Urinary bladder (tissue), 4 donors: ENCODE data around the gene ATP8B3. TPM values are rescaled to one million over a fixed set of nuclear protein-coding genes. Genes with fewer than 3 reads are reported as not detected.

ENCODE experiments used
- DNase-seq: peaks from one replicate; pipeline ENCODE4 v3.0.0-alpha.2; 2015; ENCODE audit errors: extremely low spot score
- H3K27ac ChIP-seq: one replicate; pipeline ENCODE4 v1.5.1; 2013; ENCODE audit warnings: low read depth, mild to moderate bottlenecking, moderate library complexity
- H3K36me3 ChIP-seq: one replicate; pipeline ENCODE4 v1.6.1; 2013; ENCODE audit warnings: mild to moderate bottlenecking, moderate library complexity; ENCODE audit not compliant: insufficient read depth
- H3K4me1 ChIP-seq: one replicate; pipeline ENCODE4 v1.6.1; 2013; ENCODE audit warnings: mild to moderate bottlenecking, moderate library complexity; ENCODE audit not compliant: insufficient read depth
- H3K4me3 ChIP-seq: one replicate; pipeline ENCODE4 v1.5.1; 2013; ENCODE audit warnings: low read depth, low read length
- WGBS: extraction: QIAGEN DNeasy Blood & Tissue Kit; methylation state at CpG from one replicate; pipeline ENCODE4 v1.1.7; 2013; 5-methylcytosine and 5-hydroxymethylcytosine counted together
- polyA plus RNA-seq: library from polyadenylated mRNA; stranded (reverse); fragments of 200-250 nt; gene quantifications from one replicate; pipeline ENCODE4 v1.2.3, GENCODE V29; 2013
- total RNA-seq: library from RNA; depleted of rRNA; stranded (reverse); fragments of >200 nt; gene quantifications from one replicate; pipeline ENCODE4 v1.2.3, GENCODE V29; 2014
- donor health status: healthy with polysubstance abuse.
- donor health status: healthy.

Gene ATP8B3
- total and polyA plus RNA-seq, 2 donors, result 1.4 to 1.6 TPM

GRCh38 chr19:1749373-1750342, 62.4 kb downstream of the ATP8B3 start:
- H3K4me3 ChIP-seq, result peak overlapping the region; percentile 16
- WGBS, result 1% methylated on average over 99 of the region's 99 CpGs
- no peaks in the 10 kb centered on the region for H3K4me1 ChIP-seq
- no peak overlapping the region for H3K27ac ChIP-seq
- no peak for DNase-seq
- no peaks in the 10 kb centered on the region for H3K36me3 ChIP-seq

GRCh38 chr19:1748873-1749341, 63.2 kb downstream of the ATP8B3 start:
- H3K36me3 ChIP-seq, result no peaks in the 10 kb centered on the region
- 2% methylated on average over 45 of the region's 45 CpGs for WGBS
- no peak for DNase-seq
- no peaks in the 10 kb centered on the region for H3K4me1 ChIP-seq
- H3K27ac ChIP-seq, result no peak overlapping the region
- H3K4me3 ChIP-seq, result peak overlapping the region; percentile 16

- DNase-seq, result no peak
These were observed 63.8 kb downstream of the ATP8B3 start for GRCh38 chr19:1748115-1748872.

GRCh38 chr19:1747285-1748114, 64.6 kb downstream of the ATP8B3 start:
- Histone ChIP-seq H3K4me3 (no peak overlapping the region), H3K4me1 (no peaks in the 10 kb centered on the region), H3K27ac (no peak overlapping the region), H3K36me3 (no peaks in the 10 kb centered on the region)
- no peak for DNase-seq
- WGBS, result 5% methylated on average over 22 of the region's 22 CpGs

More at GRCh38 chr19:1748115-1748872, 63.8 kb downstream of the ATP8B3 start:
- Histone ChIP-seq H3K4me3 (peak overlapping the region; percentile 6), H3K4me1 (no peaks in the 10 kb centered on the region), H3K36me3 (no peaks in the 10 kb centered on the region), H3K27ac (no peak overlapping the region)
- 1% methylated on average over 61 of the region's 61 CpGs for WGBS

- Histone ChIP-seq H3K36me3 (no peaks in the 10 kb centered on the region), H3K4me3 (no peak overlapping the region), H3K4me1 (no peaks in the 10 kb centered on the region), H3K27ac (no peak overlapping the region)
- no peak for DNase-seq
- WGBS, result 3% methylated on average over 31 of the region's 31 CpGs
These were observed 65.4 kb downstream of the ATP8B3 start for GRCh38 chr19:1746401-1747284.

GRCh38 chr19:1745589-1746031, 66.5 kb downstream of the ATP8B3 start:
- DNase-seq, result no peak
- Histone ChIP-seq H3K36me3 (no peaks in the 10 kb centered on the region), H3K4me3 (no peak overlapping the region), H3K4me1 (no peaks in the 10 kb centered on the region), H3K27ac (no peak overlapping the region)
- WGBS, result 1% methylated on average over 14 of the region's 14 CpGs

GRCh38 chr19:1744822-1745563, 67.1 kb downstream of the ATP8B3 start:
- no peaks in the 10 kb centered on the region for H3K36me3 ChIP-seq
- no peak for DNase-seq
- H3K27ac ChIP-seq, result no peak overlapping the region
- 5% methylated on average over 19 of the region's 19 CpGs for WGBS
- H3K4me1 ChIP-seq, result no peaks in the 10 kb centered on the region
- no peak overlapping the region for H3K4me3 ChIP-seq

- Histone ChIP-seq H3K27ac (no peak overlapping the region), H3K36me3 (no peaks in the 10 kb centered on the region), H3K4me1 (no peaks in the 10 kb centered on the region), H3K4me3 (no peak overlapping the region)
- DNase-seq, result no peak
- WGBS, result 51% methylated on average over 10 of the region's 10 CpGs
These were observed 67.9 kb downstream of the ATP8B3 start for GRCh38 chr19:1744133-1744665.

- Histone ChIP-seq H3K36me3 (no peaks in the 10 kb centered on the region), H3K27ac (no peak overlapping the region), H3K4me3 (no peak overlapping the region), H3K4me1 (no peaks in the 10 kb centered on the region)
- DNase-seq, result no peak
- WGBS, result 82% methylated on average over 34 of the region's 34 CpGs
These were observed 68.9 kb downstream of the ATP8B3 start for GRCh38 chr19:1742989-1743696.

GRCh38 chr19:1739960-1740629, 72.0 kb downstream of the ATP8B3 start:
- Histone ChIP-seq H3K36me3 (no peaks in the 10 kb centered on the region), H3K27ac (no peak overlapping the region), H3K4me3 (no peak overlapping the region), H3K4me1 (no peaks in the 10 kb centered on the region)
- 92% methylated on average over 11 of the region's 11 CpGs for WGBS
- no peak for DNase-seq

GRCh38 chr19:1736927-1737326, 75.1 kb downstream of the ATP8B3 start:
- Histone ChIP-seq H3K4me3 (no peak overlapping the region), H3K27ac (no peak overlapping the region), H3K4me1 (no peaks in the 10 kb centered on the region), H3K36me3 (no peaks in the 10 kb centered on the region)
- 32% methylated on average over 22 of the region's 22 CpGs for WGBS
- no peak for DNase-seq
